K562 (cell line): ENCODE measurements around the gene ZNF821. TPM values are rescaled to one million over a fixed set of nuclear protein-coding genes. Genes with fewer than 3 reads are reported as not detected.

ENCODE experiments used
- CEBPB ChIP-seq: fragments of 450-650 bp; IDR thresholded peaks from 2 replicates; pipeline ENCODE4 v1.6.1; 2016; ENCODE audit warnings: missing genetic modification characterization, missing compliant biosample characterization
- CHD2 ChIP-seq: IDR thresholded peaks from 2 replicates; pipeline ENCODE4 v1.6.1; 2011; ENCODE audit warnings: low read depth, low read length
- DNMT1 ChIP-seq: fragments of 450-650 bp; IDR thresholded peaks from 2 replicates; pipeline ENCODE4 v1.6.1; 2016; ENCODE audit warnings: antibody characterized with exemption, mild to moderate bottlenecking
- ETV5 ChIP-seq: sonication (generic); formaldehyde crosslinking; IDR thresholded peaks from 2 replicates; pipeline ENCODE4 v1.4.0; 2020; ENCODE audit warnings: low read depth, mild to moderate bottlenecking, missing genetic modification reagents
- FOXK2 ChIP-seq, 2 experiments: fragments of 450-650 bp; IDR thresholded peaks in 1 of 2; conservative IDR thresholded peaks in 1 of 2; 2 replicates each; pipeline ENCODE4 v1.6.1; 2016; ENCODE audit warnings: low read depth in 2 of 2, mild to moderate bottlenecking in 1 of 2
- GTF2E2 ChIP-seq: fragments of 200-800 bp; sonication (Bioruptor generic); IDR thresholded peaks from 2 replicates; pipeline ENCODE4 v1.6.1; 2016; ENCODE audit warnings: missing genetic modification characterization, missing compliant biosample characterization
- HDAC2 ChIP-seq: fragments of 450-650 bp; IDR thresholded peaks from 2 replicates; pipeline ENCODE4 v1.6.1; 2016; ENCODE audit warnings: mild to moderate bottlenecking
- KDM5B ChIP-seq: fragments of 200-600 bp; sonication (generic); IDR thresholded peaks from 2 replicates; pipeline ENCODE4 v1.6.1; 2012; ENCODE audit warnings: low read depth, mild to moderate bottlenecking, moderate library complexity, low read length, control low read depth, inconsistent platforms; ENCODE audit not compliant: insufficient replicate concordance
- SETDB1 ChIP-seq: IDR thresholded peaks from one replicate; pipeline ENCODE4 v1.6.1; 2012; ENCODE audit warnings: low read length, control low read depth, inconsistent platforms
- SMARCE1 ChIP-seq: fragments of 450-650 bp; IDR thresholded peaks from 2 replicates; pipeline ENCODE4 v1.7.1; 2016; ENCODE audit warnings: mild to moderate bottlenecking
- STAG1 ChIP-seq: sonication (generic); formaldehyde crosslinking; IDR thresholded peaks from 2 replicates; pipeline ENCODE4 v1.5.0; 2020; ENCODE audit warnings: missing genetic modification reagents, borderline replicate concordance
- ZHX1 ChIP-seq: fragments of 150-350 bp; conservative IDR thresholded peaks from 2 replicates; pipeline ENCODE4 v1.6.1; 2014; ENCODE audit warnings: low read length
- ZNF282 ChIP-seq: sonication (generic); formaldehyde crosslinking; IDR thresholded peaks from 2 replicates; pipeline ENCODE4 v1.8.1; 2023; ENCODE audit warnings: missing genetic modification reagents
- ZNF316 ChIP-seq: fragments of 450-650 bp; IDR thresholded peaks from 2 replicates; pipeline ENCODE4 v1.6.1; 2016
- ZNF740 ChIP-seq, 3 experiments: fragments of 200-800 bp in 1 of 3; sonication (Bioruptor generic) in 1 of 3; sonication (generic) in 1 of 3; formaldehyde crosslinking in 1 of 3; IDR thresholded peaks; 2 replicates each; pipeline versions ENCODE4 v1.6.1 to v1.8.0; 2016 to 2022; ENCODE audit warnings: mild to moderate bottlenecking in 2 of 3, missing compliant biosample characterization in 2 of 3, missing genetic modification characterization in 2 of 3, missing genetic modification reagents in 1 of 3
- ZNF778 ChIP-seq: fragments of 450-650 bp; formaldehyde crosslinking; IDR thresholded peaks from 2 replicates; pipeline ENCODE4 v1.4.0; 2020; ENCODE audit warnings: mild to moderate bottlenecking, moderate library complexity
- polyA plus RNA-seq, 8 experiments: library from polyadenylated mRNA; depleted of rRNA in 4 of 8; stranded (reverse) in 5 of 8; unstranded in 3 of 8; fragments of >200 nt; fragmentation: Nextera tagmentation in 2 of 8; fragmentation: Illumina TruSeq in 1 of 8; extraction: Ambion mirVana in 2 of 8; extraction: Trizol in 1 of 8; gene quantifications; 2 replicates each; pipeline versions ENCODE4 v1.2.1 to v1.2.3, GENCODE V29; 2011 to 2014; ENCODE audit warnings: inconsistent platforms in 1 of 8, missing spikeins in 1 of 8
- total RNA-seq, 7 experiments: library from RNA; depleted of rRNA in 6 of 7; stranded (reverse); fragments of >200 nt in 6 of 7; fragmentation: Illumina TruSeq in 2 of 7; extraction: Trizol in 2 of 7; gene quantifications; 2 replicates each; pipeline versions ENCODE4 v1.2.1 to v1.2.3, GENCODE V29; 2011 to 2021; ENCODE audit warnings: low replicate concordance in 1 of 7
- TF ChIP-seq, protein P1 (sequence below), 2 experiments: fragments of 450-650 bp in 1 of 2; sonication (generic) in 1 of 2; formaldehyde crosslinking; conservative IDR thresholded peaks; 2 replicates each; pipeline versions ENCODE4 v1.4.0 to v1.8.1; 2020 to 2022; ENCODE audit warnings: mild to moderate bottlenecking in 1 of 2, missing genetic modification reagents in 1 of 2

The ZNF821 gene
- total and polyA plus RNA-seq, 9 of the 15 experiments (the other 6 are each of a cell fraction or from before 2014, with no cell fraction given): 0.38 to 5.6 (median 3.6) TPM

GRCh38 chr16:71845639-71846430 lies 38.1 kb downstream of the ZNF821 start, which contains the start of gene ATXN1L (continued):
- TF ChIP-seq KDM5B: peak; percentile 94
- TF ChIP-seq CHD2: peak; percentile 59
- 0 out of 2 replicates have a peak, but pooled peaks have one; percentile 49 for TF ChIP-seq ZHX1
- TF ChIP-seq, protein P1, sequence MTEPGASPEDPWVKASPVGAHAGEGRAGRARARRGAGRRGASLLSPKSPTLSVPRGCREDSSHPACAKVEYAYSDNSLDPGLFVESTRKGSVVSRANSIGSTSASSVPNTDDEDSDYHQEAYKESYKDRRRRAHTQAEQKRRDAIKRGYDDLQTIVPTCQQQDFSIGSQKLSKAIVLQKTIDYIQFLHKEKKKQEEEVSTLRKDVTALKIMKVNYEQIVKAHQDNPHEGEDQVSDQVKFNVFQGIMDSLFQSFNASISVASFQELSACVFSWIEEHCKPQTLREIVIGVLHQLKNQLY (CRISPR knock-in tag; conservative IDR thresholded peaks at IDR 0.05): no peak
- no peak for TF ChIP-seq ZNF316
- TF ChIP-seq SMARCE1: no peak
- 0 out of 2 replicates have a peak, but pooled peaks have one; percentile 15 for TF ChIP-seq STAG1 (CRISPR knock-in tag)
- no peak for TF ChIP-seq ETV5
- peak; percentile 93 for TF ChIP-seq CEBPB (tag)
- TF ChIP-seq GTF2E2 (tag): peak; percentile 68; the same call in 1 of the 2 replicates
- 0 out of 2 replicates have a peak, but pooled peaks have one; percentile 40 for TF ChIP-seq HDAC2
- TF ChIP-seq SETDB1: no peak
- peak; percentile 98 for TF ChIP-seq ZNF740 (CRISPR knock-in tag; IDR thresholded peaks at IDR 0.05)
- TF ChIP-seq ZNF740 (tag; IDR thresholded peaks at IDR 0.05): peak in 1 of 2 experiments; percentile 98; a peak in 2 of 4 replicates
- no peak for TF ChIP-seq ZNF778
- TF ChIP-seq ZNF282 (CRISPR knock-in tag): 0 out of 2 replicates have a peak, but pooled peaks have one; percentile 16
- no peak for TF ChIP-seq DNMT1
- TF ChIP-seq FOXK2 (conservative IDR thresholded peaks at IDR 0.05 in 1 of 2, IDR thresholded peaks at IDR 0.05 in 1 of 2; ENCODE audit: low read depth in 2 of 2): peak; percentile 17 to 61; a peak in 1 of 4 replicates
